NCI-H128 (cell line): ENCODE data around the gene HLA-E.
"Not testable (repeated sequence)": the region's sequence is repeated elsewhere in the genome, so short reads cannot be mapped to it uniquely, and the experiment has no call there.

ENCODE experiments used
- DNase-seq: peaks from one replicate; lab custom pipeline; 2025; ENCODE audit not compliant: unreplicated experiment; lab: John Stamatoyannopoulos, UW

The HLA-E gene

GRCh38 chr6:30500421-30501355 is 11.4 kb downstream of the HLA-E start:
- DNase-seq = no peak

- DNase-seq = no peak
These were observed 18.8 kb downstream of the HLA-E start for GRCh38 chr6:30507849-30508827.

GRCh38 chr6:30508890-30509736 is 19.8 kb downstream of the HLA-E start:
- DNase-seq = no peak

- DNase-seq = no peak
These were observed 21.3 kb downstream of the HLA-E start for GRCh38 chr6:30510419-30511168.

GRCh38 chr6:30511169-30511546 is 21.8 kb downstream of the HLA-E start:
- no peak for DNase-seq

GRCh38 chr6:30513451-30513850 is 24.1 kb downstream of the HLA-E start:
- no peak for DNase-seq

- DNase-seq = no peak
These were observed 25.8 kb downstream of the HLA-E start for GRCh38 chr6:30515106-30515505.

- no peak for DNase-seq
These were observed 26.8 kb downstream of the HLA-E start for GRCh38 chr6:30515944-30516753.

- not testable (repeated sequence) for DNase-seq
These were observed 27.4 kb downstream of the HLA-E start for GRCh38 chr6:30516754-30517076.

- DNase-seq = not testable (repeated sequence)
These were observed 28.6 kb downstream of the HLA-E start for GRCh38 chr6:30517767-30518504.

- DNase-seq = not testable (repeated sequence)
These were observed 29.3 kb downstream of the HLA-E start for GRCh38 chr6:30518505-30519145.

- DNase-seq = no peak
These were observed 31.2 kb downstream of the HLA-E start for GRCh38 chr6:30520522-30520921.

GRCh38 chr6:30521082-30521481 is 31.8 kb downstream of the HLA-E start:
- DNase-seq = not testable (repeated sequence)

GRCh38 chr6:30521952-30522351 is 32.6 kb downstream of the HLA-E start:
- DNase-seq = not testable (repeated sequence)

- DNase-seq = not testable (repeated sequence)
These were observed 37.1 kb downstream of the HLA-E start for GRCh38 chr6:30526444-30526843.

GRCh38 chr6:30529349-30529875 is 40.1 kb downstream of the HLA-E start:
- DNase-seq = not testable (repeated sequence)

GRCh38 chr6:30530014-30530413 is 40.7 kb downstream of the HLA-E start:
- no peak for DNase-seq
